Mesendoderm (in vitro differentiated cells): Measurements from ENCODE around the gene ALKBH7.

Experiments used
- DNase-seq: peaks from one replicate; pipeline ENCODE4 v3.0.0; 2013
- H2AK5ac ChIP-seq: 2 replicates; pipeline ENCODE4 v1.6.1; 2013; ENCODE audit warnings: low read length, inconsistent platforms
- H2BK120ac ChIP-seq: 2 replicates; pipeline ENCODE4 v1.6.1; 2013; ENCODE audit warnings: low read depth, mild to moderate bottlenecking, low read length, moderate library complexity, mixed read lengths
- H2BK15ac ChIP-seq: replicated peaks from 2 replicates; pipeline ENCODE4 v1.6.1; 2013; ENCODE audit warnings: low read depth, mild to moderate bottlenecking, moderate library complexity
- H2BK5ac ChIP-seq: 2 replicates; pipeline ENCODE4 v1.6.1; 2013; ENCODE audit warnings: low read length, inconsistent platforms
- H3K18ac ChIP-seq: 2 replicates; pipeline ENCODE4 v1.6.1; 2013; ENCODE audit warnings: mild to moderate bottlenecking, low read length, mixed read lengths
- H3K23ac ChIP-seq: one replicate; pipeline ENCODE4 v1.6.1; 2013; ENCODE audit warnings: low read length
- H3K27ac ChIP-seq: 2 replicates; pipeline ENCODE4 v1.5.1; 2013; ENCODE audit warnings: low read depth, mild to moderate bottlenecking, inconsistent platforms, low read length, moderate library complexity
- H3K27me3 ChIP-seq: 2 replicates; pipeline ENCODE4 v1.6.1; 2013; ENCODE audit warnings: low read length, control low read depth, mild to moderate bottlenecking, inconsistent platforms; ENCODE audit not compliant: insufficient read depth, poor library complexity
- H3K36me3 ChIP-seq: 2 replicates; pipeline ENCODE4 v1.6.1; 2013; ENCODE audit warnings: low read length, inconsistent platforms; ENCODE audit not compliant: control insufficient read depth, insufficient read depth
- H3K4ac ChIP-seq: one replicate; pipeline ENCODE4 v1.6.1; 2013; ENCODE audit warnings: low read depth, mild to moderate bottlenecking, low read length, moderate library complexity
- H3K4me1 ChIP-seq: 2 replicates; pipeline ENCODE4 v1.6.1; 2013; ENCODE audit warnings: low read depth, low read length, inconsistent platforms; ENCODE audit not compliant: control insufficient read depth
- H3K4me2 ChIP-seq: 2 replicates; pipeline ENCODE4 v1.6.1; 2013; ENCODE audit warnings: low read length
- H3K4me3 ChIP-seq: 2 replicates; pipeline ENCODE4 v1.5.1; 2013; ENCODE audit warnings: mild to moderate bottlenecking, low read length
- H3K56ac ChIP-seq: one replicate; pipeline ENCODE4 v1.6.1; 2013; ENCODE audit warnings: low read length
- H3K79me1 ChIP-seq: 2 replicates; pipeline ENCODE4 v1.6.1; 2013; ENCODE audit warnings: low read length, inconsistent platforms
- H3K79me2 ChIP-seq: 2 replicates; pipeline ENCODE4 v1.6.1; 2013; ENCODE audit warnings: mild to moderate bottlenecking, low read length; ENCODE audit not compliant: control insufficient read depth, insufficient read depth
- H3K9ac ChIP-seq: 2 replicates; pipeline ENCODE4 v1.6.1; 2013; ENCODE audit warnings: low read length, inconsistent platforms
- H4K5ac ChIP-seq: one replicate; pipeline ENCODE4 v1.6.1; 2013; ENCODE audit warnings: low read length
- H4K8ac ChIP-seq: one replicate; pipeline ENCODE4 v1.6.1; 2013; ENCODE audit warnings: low read depth, mild to moderate bottlenecking, control low read depth, low read length, moderate library complexity
- WGBS: extraction: QIAGEN DNeasy Blood & Tissue Kit; methylation state at CpG from one replicate; pipeline ENCODE4 v1.1.7; 2013; ENCODE audit warnings: low lambda C conversion rate, missing lambda C conversion rate; ENCODE audit not compliant: insufficient coverage; ENCODE audit errors: extremely low coverage; 5-methylcytosine and 5-hydroxymethylcytosine counted together

ALKBH7 gene

DNA sequence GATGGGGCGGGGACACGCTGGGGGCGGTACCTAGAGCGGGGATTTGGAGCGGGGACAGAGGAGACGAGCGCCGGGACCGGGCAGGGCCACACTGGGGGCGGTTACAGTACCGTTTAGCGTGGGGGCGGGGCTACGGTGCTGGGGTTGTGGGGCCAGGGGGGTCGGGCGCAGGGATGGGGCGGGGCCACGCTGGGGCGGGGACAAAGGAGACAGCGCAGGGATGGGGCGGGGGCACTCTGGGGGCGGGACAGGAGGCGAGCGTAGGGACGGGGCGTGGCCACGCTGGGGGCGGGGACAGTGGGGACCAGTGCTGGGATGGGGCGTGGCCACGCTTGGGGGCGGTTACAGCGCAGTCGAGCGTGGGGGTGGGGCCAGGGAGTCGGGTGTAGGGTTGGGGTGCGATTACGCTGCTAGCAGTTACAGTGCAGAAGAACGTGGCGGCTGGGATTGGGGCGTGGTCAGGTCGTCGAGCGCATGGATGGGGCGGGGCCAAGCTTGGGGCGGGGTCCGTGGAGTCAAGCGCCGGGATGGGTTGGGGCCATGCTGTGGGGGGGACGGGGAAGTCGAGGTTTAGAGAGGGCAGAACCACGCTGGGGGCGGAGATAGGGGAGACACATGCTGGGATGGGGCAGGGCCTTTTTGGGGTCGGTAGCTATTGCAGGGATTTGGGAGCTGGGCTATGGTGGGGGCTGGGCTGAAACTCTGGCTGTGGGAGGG is 660 bp downstream of the ALKBH7 start:
- no peak overlapping the region for H2BK15ac ChIP-seq
- H4K5ac ChIP-seq, result no peak overlapping the region
- DNase-seq, result peak; percentile 98
- peak overlapping the region; percentile 98 for H3K9ac ChIP-seq
- no peaks in the 10 kb centered on the region for H3K79me2 ChIP-seq
- no peak overlapping the region for H2BK5ac ChIP-seq
- H3K18ac ChIP-seq, result peak overlapping the region; percentile 25
- peak overlapping the region; percentile 42 for H3K4me2 ChIP-seq
- H2AK5ac ChIP-seq, result no peak overlapping the region
- peak overlapping the region; percentile 95 for H3K4me3 ChIP-seq
- H3K4me1 ChIP-seq, result peaks cover 4% of the 10 kb centered on the region
- H3K23ac ChIP-seq, result no peak overlapping the region
- H3K4ac ChIP-seq, result no peak overlapping the region
- H3K79me1 ChIP-seq, result no peaks in the 10 kb centered on the region
- peak overlapping the region; percentile 91 for H3K27ac ChIP-seq
- no peaks in the 10 kb centered on the region for H3K27me3 ChIP-seq
- peak overlapping the region; percentile 99 for H3K56ac ChIP-seq
- no peak overlapping the region for H4K8ac ChIP-seq
- WGBS, result no CpG with 5 or more reads among the region's 53 CpGs
- H2BK120ac ChIP-seq, result no peak overlapping the region
- H3K36me3 ChIP-seq, result no peaks in the 10 kb centered on the region

GRCh38 chr19:6373813-6374108 is 1.2 kb downstream of the ALKBH7 start:
- Histone ChIP-seq H3K36me3 (no peaks in the 10 kb centered on the region), H4K8ac (no peak overlapping the region), H2BK5ac (peak overlapping the region; percentile 70), H3K23ac (no peak overlapping the region), H3K4me1 (peaks cover 4% of the 10 kb centered on the region), H3K79me1 (no peaks in the 10 kb centered on the region), H3K79me2 (no peaks in the 10 kb centered on the region), H3K18ac (no peak overlapping the region), H4K5ac (no peak overlapping the region), H3K4me3 (no peak overlapping the region), H3K27ac (peak overlapping the region; percentile 48), H2BK15ac (no peak overlapping the region), H2AK5ac (no peak overlapping the region), H2BK120ac (no peak overlapping the region), H3K9ac (peak overlapping the region; percentile 68), H3K4ac (no peak overlapping the region), H3K4me2 (peak overlapping the region; percentile 42), H3K56ac (peak overlapping the region; percentile 84), H3K27me3 (no peaks in the 10 kb centered on the region)
- no peak for DNase-seq
- no CpG with 5 or more reads among the region's 5 CpGs for WGBS

DNA sequence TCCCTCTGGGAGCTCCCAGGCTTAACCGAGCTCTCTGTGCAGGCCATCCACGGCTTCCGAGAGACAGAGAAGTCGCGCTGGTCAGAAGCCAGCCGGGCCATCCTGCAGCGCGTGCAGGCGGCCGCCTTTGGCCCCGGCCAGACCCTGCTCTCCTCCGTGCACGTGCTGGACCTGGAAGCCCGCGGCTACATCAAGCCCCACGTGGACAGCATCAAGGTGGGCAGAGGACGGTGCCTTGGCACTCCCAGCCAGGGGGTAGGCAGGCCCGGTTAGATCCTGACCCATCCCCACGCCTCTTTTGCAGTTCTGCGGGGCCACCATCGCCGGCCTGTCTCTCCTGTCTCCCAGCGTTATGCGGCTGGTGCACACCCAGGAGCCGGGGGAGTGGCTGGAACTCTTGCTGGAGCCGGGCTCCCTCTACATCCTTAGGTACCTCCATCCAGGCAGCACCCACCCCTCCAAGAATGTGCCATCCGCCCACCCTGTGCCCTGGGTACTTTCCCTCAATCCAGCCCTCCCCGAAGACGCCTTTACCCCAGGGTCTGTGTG is 1.6 kb downstream of the ALKBH7 start:
- Histone ChIP-seq H3K27me3 (no peaks in the 10 kb centered on the region), H2BK15ac (no peak overlapping the region), H3K4me1 (peaks cover 4% of the 10 kb centered on the region), H3K4ac (no peak overlapping the region), H3K23ac (no peak overlapping the region), H3K18ac (no peak overlapping the region), H3K4me2 (no peak overlapping the region), H3K36me3 (no peaks in the 10 kb centered on the region), H3K9ac (peak overlapping the region; percentile 68), H3K79me1 (no peaks in the 10 kb centered on the region), H2BK120ac (no peak overlapping the region), H4K8ac (no peak overlapping the region), H3K4me3 (no peak overlapping the region), H3K56ac (peak overlapping the region; percentile 84), H3K27ac (peak overlapping the region; percentile 48), H2BK5ac (no peak overlapping the region), H3K79me2 (no peaks in the 10 kb centered on the region), H2AK5ac (peak overlapping the region; percentile 38), H4K5ac (no peak overlapping the region)
- DNase-seq, result no peak
- whole genome bisulfite sequencing, result no CpG with 5 or more reads among the region's 29 CpGs

- H3K27me3 ChIP-seq, result no peaks in the 10 kb centered on the region
- H3K27ac ChIP-seq, result no peak overlapping the region
- no peak overlapping the region for H3K4me3 ChIP-seq
- no peak overlapping the region for H2BK120ac ChIP-seq
- H2BK15ac ChIP-seq, result no peak overlapping the region
- H3K4me1 ChIP-seq, result peaks cover 4% of the 10 kb centered on the region
- H3K79me1 ChIP-seq, result no peaks in the 10 kb centered on the region
- H2BK5ac ChIP-seq, result no peak overlapping the region
- H3K36me3 ChIP-seq, result peaks cover 3% of the 10 kb centered on the region
- no peak overlapping the region for H3K23ac ChIP-seq
- no CpG with 5 or more reads among the region's 29 CpGs for WGBS
- no peak overlapping the region for H2AK5ac ChIP-seq
- H3K4me2 ChIP-seq, result no peak overlapping the region
- H3K56ac ChIP-seq, result no peak overlapping the region
- no peaks in the 10 kb centered on the region for H3K79me2 ChIP-seq
- no peak for DNase-seq
- H3K4ac ChIP-seq, result no peak overlapping the region
- no peak overlapping the region for H3K18ac ChIP-seq
- H4K8ac ChIP-seq, result no peak overlapping the region
- H4K5ac ChIP-seq, result no peak overlapping the region
- H3K9ac ChIP-seq, result no peak overlapping the region
Measured at GRCh38 chr19:6374711-6375410, 2.3 kb downstream of the ALKBH7 start.

GRCh38 chr19:6375411-6376010 is 2.9 kb downstream of the ALKBH7 start, which contains the start of gene PSPN:
Gene PSPN (minus strand): TSS chr19:6375933. CDS start chr19:6375849, 84 bp downstream.
- no peak within 1 kb of the TSS for H3K56ac ChIP-seq
- no peak within 1 kb of the TSS for H4K5ac ChIP-seq
- H3K4me1 ChIP-seq, result peaks cover 4% of the 10 kb centered on the region
- no peaks in the 10 kb centered on the region for H3K79me2 ChIP-seq
- H4K8ac ChIP-seq, result no peak within 1 kb of the TSS
- DNase-seq, result no peak
- no peak within 1 kb of the TSS for H2BK120ac ChIP-seq
- no peak within 1 kb of the TSS for H2BK15ac ChIP-seq
- H3K4me2 ChIP-seq, result no peak within 1 kb of the TSS
- no CpG with 5 or more reads among the region's 25 CpGs for WGBS
- H3K9ac ChIP-seq, result no peak within 1 kb of the TSS
- H3K4ac ChIP-seq, result no peak within 1 kb of the TSS
- no peak within 1 kb of the TSS for H3K23ac ChIP-seq
- no peaks in the 10 kb centered on the region for H3K27me3 ChIP-seq
- H3K36me3 ChIP-seq, result peaks cover 9% of the 10 kb centered on the region
- no peaks in the 10 kb centered on the region for H3K79me1 ChIP-seq
- H2AK5ac ChIP-seq, result no peak within 1 kb of the TSS
- no peak within 1 kb of the TSS for H3K27ac ChIP-seq
- H3K18ac ChIP-seq, result no peak within 1 kb of the TSS
- H3K4me3 ChIP-seq, result no peak within 1 kb of the TSS
- H2BK5ac ChIP-seq, result no peak within 1 kb of the TSS
